Caco-2 (cell line): ENCODE results near the gene PPP2R5D. TPM values are rescaled to one million over a fixed set of nuclear protein-coding genes. Genes with fewer than 3 reads are reported as not detected.

ENCODE experiments used
- BruUV-seq: library from RNA; stranded (reverse); fragments of 400-500 nt; replicated peaks from 2 replicates; lab custom pipeline; 2021; lab: Mats Ljungman, UMichigan
- CTCF ChIA-PET: fragments of 300-600 bp; sonication (Branson Sonifier 250); formaldehyde crosslinking; loops from one replicate; lab custom pipeline; 2022; ENCODE audit warnings: antibody characterized with exemption; lab: Charles Lee
- POLR2A ChIA-PET: fragments of 300-600 bp; sonication (Branson Sonifier 250); formaldehyde crosslinking; loops from one replicate; lab custom pipeline; 2022; ENCODE audit warnings: antibody characterized with exemption; lab: Charles Lee
- DNase-seq, 2 experiments: peaks; one replicate each; pipeline versions ENCODE4 v3.0.0 to v3.0.0-alpha.2; 2020 to 2022
- H3K27me3 ChIP-seq: replicated peaks from 2 replicates; pipeline ENCODE4 v1.6.0; 2011; ENCODE audit warnings: low read length; ENCODE audit not compliant: control insufficient read depth, insufficient read depth
- H3K36me3 ChIP-seq: 2 replicates; pipeline ENCODE4 v1.5.1; 2011; ENCODE audit warnings: low read length; ENCODE audit not compliant: control insufficient read depth, insufficient read depth
- H3K4me1 ChIP-seq: fragments of 250-450 bp; sonication (Bioruptor Pico); 2 replicates; pipeline ENCODE4 v1.5.1; 2020; ENCODE audit warnings: mild to moderate bottlenecking
- H3K4me3 ChIP-seq: 2 replicates; pipeline ENCODE4 v1.5.1; 2011; ENCODE audit warnings: low read depth, mild to moderate bottlenecking, control low read depth, low read length
- H3K9me3 ChIP-seq: fragments of 250-450 bp; sonication (Bioruptor Pico); 2 replicates; pipeline ENCODE4 v1.5.1; 2020; ENCODE audit warnings: mild to moderate bottlenecking, moderate library complexity
- H3K27ac Mint-ChIP-seq: one replicate; pipeline ENCODE4 v1.8.0; 2022; ENCODE audit warnings: mixed read lengths; ENCODE audit not compliant: unreplicated experiment
- H3K27me3 Mint-ChIP-seq: one replicate; pipeline ENCODE4 v1.8.0; 2022; ENCODE audit warnings: mixed read lengths; ENCODE audit not compliant: insufficient read depth, unreplicated experiment
- H3K36me3 Mint-ChIP-seq: one replicate; pipeline ENCODE4 v1.8.0; 2022; ENCODE audit warnings: mild to moderate bottlenecking, mixed read lengths; ENCODE audit not compliant: insufficient read depth, unreplicated experiment
- H3K4me1 Mint-ChIP-seq: one replicate; pipeline ENCODE4 v1.8.0; 2022; ENCODE audit warnings: low read depth, mixed read lengths; ENCODE audit not compliant: unreplicated experiment
- H3K4me3 Mint-ChIP-seq: one replicate; pipeline ENCODE4 v1.8.0; 2022; ENCODE audit warnings: mild to moderate bottlenecking, moderate library complexity, mixed read lengths; ENCODE audit not compliant: unreplicated experiment
- H3K9me3 Mint-ChIP-seq: one replicate; pipeline ENCODE4 v1.8.0; 2022; ENCODE audit warnings: mixed read lengths; ENCODE audit not compliant: unreplicated experiment
- intact Hi-C: fragments of 100-400 bp; cut with micrococcal nuclease; formaldehyde crosslinking; loops from one replicate; pipeline ENCODE4 v1.10.0; 2022; ENCODE audit not compliant: unreplicated experiment
- total RNA-seq: library from RNA; stranded (reverse); gene quantifications from 2 replicates; pipeline ENCODE4 v1.2.3, GENCODE V29; 2022
- TF ChIP-seq, protein P1 (sequence below), 2 experiments: fragments of 200-600 bp in 1 of 2; IDR thresholded peaks; 1 replicate in 1 of 2; 2 replicates in 1 of 2; pipeline versions ENCODE4 v1.5.1 to v1.8.0; 2011 to 2022; ENCODE audit warnings: antibody characterized with exemption in 1 of 2, control low read depth in 1 of 2, inconsistent platforms in 1 of 2, low read depth in 1 of 2, low read length in 1 of 2, mild to moderate bottlenecking in 1 of 2, moderate library complexity in 1 of 2; ENCODE audit not compliant: insufficient read depth in 1 of 2, severe bottlenecking in 1 of 2, unreplicated experiment in 1 of 2

Gene PPP2R5D
- total RNA-seq, 1 experiment from 2014 or later: 45.0 TPM

DNA sequence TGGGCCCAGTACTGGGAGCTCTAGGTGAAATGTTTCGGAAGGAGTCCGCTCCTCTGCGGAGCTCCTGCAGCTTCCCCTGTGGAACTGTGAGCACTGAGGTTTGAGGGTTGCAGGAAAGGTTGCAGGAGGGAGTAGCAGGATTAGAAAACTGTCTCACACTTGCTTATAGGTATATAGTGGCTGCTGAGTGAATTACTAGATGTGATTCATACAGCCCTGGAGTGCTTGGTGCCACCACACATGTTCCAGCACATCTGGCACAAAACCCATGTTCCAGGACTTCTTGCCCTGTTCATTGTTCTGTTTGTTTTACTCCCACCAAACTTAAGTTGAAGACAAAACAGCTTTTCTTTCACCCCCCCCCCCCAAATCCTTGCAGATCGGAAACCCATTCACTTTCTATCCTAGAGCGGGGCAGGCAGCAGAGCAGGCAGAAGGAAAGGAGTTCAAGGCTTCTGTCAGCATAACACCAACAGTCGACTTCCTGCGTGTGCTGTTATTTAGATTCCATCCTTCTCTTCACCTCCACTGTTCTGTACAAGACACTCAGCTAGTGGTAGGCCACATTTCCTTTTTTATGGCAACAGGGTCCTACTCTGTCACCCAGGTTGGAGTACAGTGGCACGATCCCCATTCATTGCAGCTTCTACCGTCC, 4.7 kb upstream of the PPP2R5D start:
- intact Hi-C loops: loop anchor here (1.0 to 10.0 kb wide), 2 partner anchors 50 to 75 kb away; partner anchors contain the start of gene CNPY3
- CTCF ChIA-PET: interaction anchor here (0.6 to 0.7 kb wide), 2 partner anchors 23 to 34 kb away, joined by 3 read pairs; partner anchors contain the start of genes KLHDC3 and MEA1

DNA sequence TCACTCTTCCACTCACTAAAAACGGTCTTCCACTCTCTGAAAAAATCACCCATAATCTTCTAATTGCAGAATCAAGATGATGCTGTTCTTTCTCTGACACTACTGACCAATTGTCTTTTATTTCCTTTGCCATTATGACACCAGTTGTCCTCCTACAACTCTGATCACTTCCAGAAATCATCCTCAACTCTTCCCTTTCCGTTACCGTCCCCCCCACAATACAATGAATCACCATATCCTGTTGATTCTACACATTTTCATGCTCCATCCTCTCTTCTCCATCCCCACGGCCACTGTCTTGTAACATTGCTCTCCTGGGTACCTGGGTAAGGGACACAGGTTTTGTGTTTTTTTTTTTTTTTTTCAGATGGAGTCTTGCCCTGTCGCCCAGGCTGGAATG, 2.5 kb upstream of the PPP2R5D start:
- Histone ChIP-seq H3K9me3 (no peaks in the 10 kb centered on the region), H3K4me3 (no peak overlapping the region), H3K4me1 (no peaks in the 10 kb centered on the region), H3K27me3 (no peaks in the 10 kb centered on the region), H3K36me3 (no peaks in the 10 kb centered on the region)
- ChIA-PET CTCF (no interaction called here), POLR2A (no interaction called here)
- DNase-seq: no peak
- Mint-ChIP-seq H3K36me3 (peaks cover 15% of the 10 kb centered on the region), H3K27me3 (no peaks in the 10 kb centered on the region), H3K27ac (no peak overlapping the region), H3K4me1 (peaks cover 27% of the 10 kb centered on the region), H3K9me3 (no peaks in the 10 kb centered on the region), H3K4me3 (no peak overlapping the region)
- intact Hi-C loops: loop anchor here (10.0 kb wide), 1 partner anchor 77 kb away; no protein-coding TSS in a partner anchor
- TF ChIP-seq, protein P1, sequence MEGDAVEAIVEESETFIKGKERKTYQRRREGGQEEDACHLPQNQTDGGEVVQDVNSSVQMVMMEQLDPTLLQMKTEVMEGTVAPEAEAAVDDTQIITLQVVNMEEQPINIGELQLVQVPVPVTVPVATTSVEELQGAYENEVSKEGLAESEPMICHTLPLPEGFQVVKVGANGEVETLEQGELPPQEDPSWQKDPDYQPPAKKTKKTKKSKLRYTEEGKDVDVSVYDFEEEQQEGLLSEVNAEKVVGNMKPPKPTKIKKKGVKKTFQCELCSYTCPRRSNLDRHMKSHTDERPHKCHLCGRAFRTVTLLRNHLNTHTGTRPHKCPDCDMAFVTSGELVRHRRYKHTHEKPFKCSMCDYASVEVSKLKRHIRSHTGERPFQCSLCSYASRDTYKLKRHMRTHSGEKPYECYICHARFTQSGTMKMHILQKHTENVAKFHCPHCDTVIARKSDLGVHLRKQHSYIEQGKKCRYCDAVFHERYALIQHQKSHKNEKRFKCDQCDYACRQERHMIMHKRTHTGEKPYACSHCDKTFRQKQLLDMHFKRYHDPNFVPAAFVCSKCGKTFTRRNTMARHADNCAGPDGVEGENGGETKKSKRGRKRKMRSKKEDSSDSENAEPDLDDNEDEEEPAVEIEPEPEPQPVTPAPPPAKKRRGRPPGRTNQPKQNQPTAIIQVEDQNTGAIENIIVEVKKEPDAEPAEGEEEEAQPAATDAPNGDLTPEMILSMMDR (IDR thresholded peaks at IDR 0.05; ENCODE audit: insufficient read depth in 1 of 2, low read depth in 1 of 2, low read length in 1 of 2, severe bottlenecking in 1 of 2, unreplicated experiment in 1 of 2): no peak
- BruUV-seq: no TSS peak

More for the DNA sequence above, 4.7 kb upstream of the PPP2R5D start:
- no peak for DNase-seq
- H3K27ac Mint-ChIP-seq: peak overlapping the region; percentile 86
- Histone ChIP-seq H3K36me3 (no peaks in the 10 kb centered on the region), H3K4me3 (peak overlapping the region; percentile 73), H3K27me3 (no peaks in the 10 kb centered on the region), H3K9me3 (no peaks in the 10 kb centered on the region), H3K4me1 (no peaks in the 10 kb centered on the region)
- TF ChIP-seq, protein P1 (IDR thresholded peaks at IDR 0.05; ENCODE audit: insufficient read depth in 1 of 2, low read depth in 1 of 2, low read length in 1 of 2, severe bottlenecking in 1 of 2, unreplicated experiment in 1 of 2): no peak
- TSS peak; percentile 74 for BruUV-seq
- H3K4me3 Mint-ChIP-seq: peak overlapping the region; percentile 83
- POLR2A ChIA-PET: interaction anchor here (0.8 to 2.0 kb wide), 3 partner anchors 15 to 50 kb away, joined by 3 to 10 read pairs (median 4); partner anchors contain the start of gene CNPY3
- no peaks in the 10 kb centered on the region for H3K9me3 Mint-ChIP-seq
- H3K27me3 Mint-ChIP-seq: no peaks in the 10 kb centered on the region
- H3K4me1 Mint-ChIP-seq: peaks cover 13% of the 10 kb centered on the region
- H3K36me3 Mint-ChIP-seq: peaks cover 21% of the 10 kb centered on the region

DNA sequence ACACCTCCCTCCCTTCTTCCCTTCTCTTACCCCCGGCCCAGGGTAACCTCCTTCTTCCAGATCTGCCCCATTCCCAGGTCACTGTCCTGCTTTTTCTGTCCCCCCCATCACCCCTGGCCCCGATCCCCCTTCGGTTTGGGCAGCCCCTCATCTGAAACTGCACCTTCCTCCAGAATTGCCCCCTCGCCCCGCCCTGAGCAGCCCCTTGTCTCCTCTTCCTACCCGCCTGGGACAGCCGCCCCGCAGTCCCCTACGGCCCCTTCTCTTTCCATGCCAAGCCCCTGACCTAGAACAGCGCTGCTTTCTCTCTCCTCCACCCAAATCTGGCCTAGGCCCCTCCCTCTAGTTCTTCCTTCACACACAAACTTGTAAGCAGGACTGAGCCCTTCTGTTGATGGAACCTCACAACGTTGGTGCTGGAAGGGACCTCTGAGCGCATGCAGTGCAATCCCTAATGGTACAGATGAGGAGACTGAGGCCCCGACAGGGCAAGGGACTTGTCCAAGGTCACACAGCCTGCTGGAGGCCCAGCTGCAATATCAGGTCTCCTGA, 630 bp downstream of the PPP2R5D start:
- peak overlapping the region; percentile 58 for H3K27ac Mint-ChIP-seq

More for the DNA sequence above, 630 bp downstream of the PPP2R5D start:
- peak in 1 of 2 experiments; percentile 13 for DNase-seq
- Histone ChIP-seq H3K4me3 (peak overlapping the region; percentile 66), H3K9me3 (no peaks in the 10 kb centered on the region), H3K4me1 (no peaks in the 10 kb centered on the region), H3K36me3 (peaks cover 2% of the 10 kb centered on the region; the same call in 1 of the 2 replicates), H3K27me3 (no peaks in the 10 kb centered on the region)
- H3K27me3 Mint-ChIP-seq: no peaks in the 10 kb centered on the region
- TSS peak; percentile 21 for BruUV-seq
- H3K4me1 Mint-ChIP-seq: peaks cover 30% of the 10 kb centered on the region
- H3K4me3 Mint-ChIP-seq: peak overlapping the region; percentile 91
- intact Hi-C loops: loop anchor here (1.0 to 10.0 kb wide), 2 partner anchors 55 to 80 kb away; no protein-coding TSS in a partner anchor
- ChIA-PET CTCF (interaction anchor here (0.8 kb wide), 1 partner anchor 55 kb away, joined by 6 read pairs; the partner anchor contains the start of gene CNPY3), POLR2A (interaction anchor here (0.6 to 1.7 kb wide), 7 partner anchors 11 to 120 kb away, joined by 4 to 24 read pairs (median 6); partner anchors contain the start of genes CNPY3, CUL7, KLHDC3 and MEA1)
- H3K9me3 Mint-ChIP-seq: no peaks in the 10 kb centered on the region
- TF ChIP-seq, protein P1 (IDR thresholded peaks at IDR 0.05; ENCODE audit: insufficient read depth in 1 of 2, low read depth in 1 of 2, low read length in 1 of 2, severe bottlenecking in 1 of 2, unreplicated experiment in 1 of 2): no peak
- peaks cover 9% of the 10 kb centered on the region for H3K36me3 Mint-ChIP-seq
